ENCODE results near the gene ART3.

DNA sequence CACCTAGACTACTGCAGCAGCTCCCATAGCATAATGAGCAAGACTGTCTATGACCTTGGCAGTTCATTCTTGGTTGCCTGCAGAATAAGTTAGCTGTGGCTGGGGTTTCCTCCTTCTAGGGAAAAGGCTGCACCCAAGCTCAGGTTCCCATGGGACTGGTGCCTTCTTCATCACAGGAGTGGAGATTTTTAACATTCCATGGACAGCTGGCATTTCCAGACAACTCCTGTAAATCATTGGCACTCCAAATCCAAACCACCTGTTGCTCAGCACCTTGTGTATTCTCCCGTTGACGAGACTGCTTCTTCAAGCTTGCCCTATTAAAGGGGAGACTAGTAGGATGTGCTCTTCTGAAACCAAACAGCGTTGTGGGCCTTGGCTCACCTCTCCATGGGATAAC lies 81.5 kb downstream of the ART3 start:
- TF ChIP-seq EZH2 (IDR thresholded peaks at IDR 0.05; ENCODE audit: borderline replicate concordance, insufficient read depth, low read length, poor library complexity, severe bottlenecking) (no peak), TAF1 (IDR thresholded peaks at IDR 0.05; ENCODE audit: low read depth) (no peak), EP300 (conservative IDR thresholded peaks at IDR 0.05; ENCODE audit: poor library complexity, severe bottlenecking) (no peak), POLR2AphosphoS5 (IDR thresholded peaks at IDR 0.05) (no peak), RAD21 (conservative IDR thresholded peaks at IDR 0.05) (no peak), MXI1 (conservative IDR thresholded peaks at IDR 0.05; ENCODE audit: poor library complexity, severe bottlenecking) (no peak)
- TF ChIP-seq, protein P1, sequence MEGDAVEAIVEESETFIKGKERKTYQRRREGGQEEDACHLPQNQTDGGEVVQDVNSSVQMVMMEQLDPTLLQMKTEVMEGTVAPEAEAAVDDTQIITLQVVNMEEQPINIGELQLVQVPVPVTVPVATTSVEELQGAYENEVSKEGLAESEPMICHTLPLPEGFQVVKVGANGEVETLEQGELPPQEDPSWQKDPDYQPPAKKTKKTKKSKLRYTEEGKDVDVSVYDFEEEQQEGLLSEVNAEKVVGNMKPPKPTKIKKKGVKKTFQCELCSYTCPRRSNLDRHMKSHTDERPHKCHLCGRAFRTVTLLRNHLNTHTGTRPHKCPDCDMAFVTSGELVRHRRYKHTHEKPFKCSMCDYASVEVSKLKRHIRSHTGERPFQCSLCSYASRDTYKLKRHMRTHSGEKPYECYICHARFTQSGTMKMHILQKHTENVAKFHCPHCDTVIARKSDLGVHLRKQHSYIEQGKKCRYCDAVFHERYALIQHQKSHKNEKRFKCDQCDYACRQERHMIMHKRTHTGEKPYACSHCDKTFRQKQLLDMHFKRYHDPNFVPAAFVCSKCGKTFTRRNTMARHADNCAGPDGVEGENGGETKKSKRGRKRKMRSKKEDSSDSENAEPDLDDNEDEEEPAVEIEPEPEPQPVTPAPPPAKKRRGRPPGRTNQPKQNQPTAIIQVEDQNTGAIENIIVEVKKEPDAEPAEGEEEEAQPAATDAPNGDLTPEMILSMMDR (IDR thresholded peaks at IDR 0.05; ENCODE audit: poor library complexity, severe bottlenecking): no peak
- TF ChIP-seq, protein P2, sequence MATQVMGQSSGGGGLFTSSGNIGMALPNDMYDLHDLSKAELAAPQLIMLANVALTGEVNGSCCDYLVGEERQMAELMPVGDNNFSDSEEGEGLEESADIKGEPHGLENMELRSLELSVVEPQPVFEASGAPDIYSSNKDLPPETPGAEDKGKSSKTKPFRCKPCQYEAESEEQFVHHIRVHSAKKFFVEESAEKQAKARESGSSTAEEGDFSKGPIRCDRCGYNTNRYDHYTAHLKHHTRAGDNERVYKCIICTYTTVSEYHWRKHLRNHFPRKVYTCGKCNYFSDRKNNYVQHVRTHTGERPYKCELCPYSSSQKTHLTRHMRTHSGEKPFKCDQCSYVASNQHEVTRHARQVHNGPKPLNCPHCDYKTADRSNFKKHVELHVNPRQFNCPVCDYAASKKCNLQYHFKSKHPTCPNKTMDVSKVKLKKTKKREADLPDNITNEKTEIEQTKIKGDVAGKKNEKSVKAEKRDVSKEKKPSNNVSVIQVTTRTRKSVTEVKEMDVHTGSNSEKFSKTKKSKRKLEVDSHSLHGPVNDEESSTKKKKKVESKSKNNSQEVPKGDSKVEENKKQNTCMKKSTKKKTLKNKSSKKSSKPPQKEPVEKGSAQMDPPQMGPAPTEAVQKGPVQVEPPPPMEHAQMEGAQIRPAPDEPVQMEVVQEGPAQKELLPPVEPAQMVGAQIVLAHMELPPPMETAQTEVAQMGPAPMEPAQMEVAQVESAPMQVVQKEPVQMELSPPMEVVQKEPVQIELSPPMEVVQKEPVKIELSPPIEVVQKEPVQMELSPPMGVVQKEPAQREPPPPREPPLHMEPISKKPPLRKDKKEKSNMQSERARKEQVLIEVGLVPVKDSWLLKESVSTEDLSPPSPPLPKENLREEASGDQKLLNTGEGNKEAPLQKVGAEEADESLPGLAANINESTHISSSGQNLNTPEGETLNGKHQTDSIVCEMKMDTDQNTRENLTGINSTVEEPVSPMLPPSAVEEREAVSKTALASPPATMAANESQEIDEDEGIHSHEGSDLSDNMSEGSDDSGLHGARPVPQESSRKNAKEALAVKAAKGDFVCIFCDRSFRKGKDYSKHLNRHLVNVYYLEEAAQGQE (IDR thresholded peaks at IDR 0.05; ENCODE audit: borderline replicate concordance): no peak

Measured in neural cell (in vitro differentiated cells).